ENCODE measurements around the gene WDR48. TPM values are rescaled to one million over a fixed set of nuclear protein-coding genes. Genes with fewer than 3 reads are reported as not detected.

The WDR48 gene
- total RNA-seq, 4 donors from 2014 or later, result 28.4 to 84.4 (median 37.0) TPM

- intact Hi-C loops (cut with DNase I; ENCODE audit: low total_unique reads), result no loop called here
- no peaks in the 10 kb centered on the region for H3K27me3 ChIP-seq
- no peak overlapping the region for H3K4me3 ChIP-seq
- H3K9me3 ChIP-seq, result no peaks in the 10 kb centered on the region
- H3K27ac ChIP-seq, result peak overlapping the region in 1 of 2 donors; percentile 3
- no peaks in the 10 kb centered on the region for H3K4me1 ChIP-seq
- no peak for DNase-seq
- H3K36me3 ChIP-seq, result peaks cover 0 to 3% of the 10 kb centered on the region in 2 donors
- TF ChIP-seq CTCF (IDR thresholded peaks at IDR 0.05), result no peak
- no peak for TF ChIP-seq POLR2A (IDR thresholded peaks at IDR 0.05)
Measured at GRCh38 chr3:39088456-39088855, 36.6 kb downstream of the WDR48 start.

- peaks cover 0 to 3% of the 10 kb centered on the region in 2 donors for H3K36me3 ChIP-seq
- intact Hi-C loops (cut with DNase I; ENCODE audit: low total_unique reads), result no loop called here
- H3K4me1 ChIP-seq, result no peaks in the 10 kb centered on the region
- H3K27me3 ChIP-seq, result no peaks in the 10 kb centered on the region
- TF ChIP-seq POLR2A (IDR thresholded peaks at IDR 0.05) (no peak), CTCF (IDR thresholded peaks at IDR 0.05) (no peak)
- no peaks in the 10 kb centered on the region for H3K9me3 ChIP-seq
- H3K27ac ChIP-seq, result peak overlapping the region in 1 of 2 donors; percentile 3
- H3K4me3 ChIP-seq, result no peak overlapping the region
- no peak for DNase-seq
Measured at GRCh38 chr3:39088889-39089288, 37.1 kb downstream of the WDR48 start.

GRCh38 chr3:39090922-39091321 lies 39.1 kb downstream of the WDR48 start:
- peaks cover 0 to 3% of the 10 kb centered on the region in 2 donors for H3K36me3 ChIP-seq

GRCh38 chr3:39094851-39095677 lies 43.2 kb downstream of the WDR48 start:
- TF ChIP-seq CTCF (IDR thresholded peaks at IDR 0.05) (no peak), POLR2A (IDR thresholded peaks at IDR 0.05) (no peak)
- intact Hi-C loops (cut with DNase I; ENCODE audit: low total_unique reads), result no loop called here

More at GRCh38 chr3:39090922-39091321, 39.1 kb downstream of the WDR48 start:
- DNase-seq, result no peak
- Histone ChIP-seq H3K4me1 (no peaks in the 10 kb centered on the region), H3K9me3 (no peaks in the 10 kb centered on the region), H3K27ac (no peak overlapping the region), H3K4me3 (no peak overlapping the region), H3K27me3 (no peaks in the 10 kb centered on the region)
- TF ChIP-seq CTCF (IDR thresholded peaks at IDR 0.05), result no peak
- TF ChIP-seq POLR2A (IDR thresholded peaks at IDR 0.05), result no peak
- intact Hi-C loops (cut with DNase I; ENCODE audit: low total_unique reads), result no loop called here

GRCh38 chr3:39095778-39096177 lies 44.0 kb downstream of the WDR48 start:
- DNase-seq, result no peak
- peak overlapping the region in 1 of 2 donors; percentile 42 for H3K27ac ChIP-seq
- no peak overlapping the region for H3K4me3 ChIP-seq
- H3K9me3 ChIP-seq, result no peaks in the 10 kb centered on the region
- H3K27me3 ChIP-seq, result no peaks in the 10 kb centered on the region
- TF ChIP-seq POLR2A (IDR thresholded peaks at IDR 0.05), result no peak
- TF ChIP-seq CTCF (IDR thresholded peaks at IDR 0.05), result no peak
- intact Hi-C loops (cut with DNase I; ENCODE audit: low total_unique reads), result no loop called here
- no peaks in the 10 kb centered on the region for H3K36me3 ChIP-seq
- no peaks in the 10 kb centered on the region for H3K4me1 ChIP-seq

More at GRCh38 chr3:39094851-39095677, 43.2 kb downstream of the WDR48 start:
- Histone ChIP-seq H3K36me3 (no peaks in the 10 kb centered on the region), H3K4me3 (no peak overlapping the region), H3K27ac (peak overlapping the region in 1 of 2 donors; percentile 52), H3K4me1 (no peaks in the 10 kb centered on the region), H3K9me3 (no peaks in the 10 kb centered on the region), H3K27me3 (no peaks in the 10 kb centered on the region)
- peak in 1 of 2 donors; percentile 37 for DNase-seq

Measured in uterus (tissue), 4 donors.